Measurements from ENCODE around the gene TMEM51.

Gene TMEM51

DNA sequence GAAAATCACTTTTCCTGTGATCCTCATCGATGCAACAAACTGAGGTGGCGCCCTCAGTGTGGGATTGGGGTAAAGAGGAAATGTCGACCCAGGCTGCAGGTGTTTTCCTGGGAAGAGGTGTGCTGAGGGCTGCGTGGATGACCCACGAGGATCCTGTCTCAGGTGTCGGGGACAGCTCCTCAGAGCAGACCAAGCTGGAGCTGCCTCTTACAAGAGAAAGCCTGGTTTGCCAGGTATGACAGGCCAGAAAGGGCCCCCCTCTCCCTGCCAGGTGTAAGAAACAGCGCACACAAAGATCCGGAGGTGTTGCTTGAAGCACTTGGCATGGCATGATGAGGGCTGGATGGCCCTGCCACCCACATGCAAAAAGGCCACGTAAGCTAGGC lies 106.1 kb downstream of the TMEM51 start:
- DNase-seq (ENCODE audit: extremely low spot score, insufficient read length, low read depth) (no peak), FAIRE-seq (no peak)

GRCh38 chr1:15260418-15261154 lies 107.0 kb downstream of the TMEM51 start:
- DNase-seq (ENCODE audit: extremely low spot score, insufficient read length, low read depth) (no peak), FAIRE-seq (no peak)

- FAIRE-seq: no peak
- no peak for DNase-seq (ENCODE audit: extremely low spot score, insufficient read length, low read depth)
These were observed 107.8 kb downstream of the TMEM51 start for GRCh38 chr1:15261155-15262002.

DNA sequence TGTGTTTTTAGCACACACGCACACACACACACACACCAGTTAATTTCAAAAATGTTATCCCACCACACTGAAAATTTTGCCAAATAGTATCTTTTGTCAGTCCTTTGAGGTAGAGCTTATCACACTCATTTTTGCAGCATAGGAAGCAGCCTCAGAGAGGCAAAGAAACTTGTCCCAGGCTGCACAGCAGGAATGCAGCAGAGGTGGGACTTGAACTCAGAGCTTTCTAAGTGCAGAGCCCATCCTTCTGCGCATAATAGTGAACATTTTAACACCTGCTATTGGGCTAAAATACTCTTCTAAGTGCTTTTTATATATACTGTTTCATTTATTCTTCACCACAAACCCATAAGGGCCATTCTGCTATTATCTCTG lies 108.4 kb downstream of the TMEM51 start:
- no peak for FAIRE-seq
- DNase-seq (ENCODE audit: extremely low spot score, insufficient read length, low read depth): no peak

DNA sequence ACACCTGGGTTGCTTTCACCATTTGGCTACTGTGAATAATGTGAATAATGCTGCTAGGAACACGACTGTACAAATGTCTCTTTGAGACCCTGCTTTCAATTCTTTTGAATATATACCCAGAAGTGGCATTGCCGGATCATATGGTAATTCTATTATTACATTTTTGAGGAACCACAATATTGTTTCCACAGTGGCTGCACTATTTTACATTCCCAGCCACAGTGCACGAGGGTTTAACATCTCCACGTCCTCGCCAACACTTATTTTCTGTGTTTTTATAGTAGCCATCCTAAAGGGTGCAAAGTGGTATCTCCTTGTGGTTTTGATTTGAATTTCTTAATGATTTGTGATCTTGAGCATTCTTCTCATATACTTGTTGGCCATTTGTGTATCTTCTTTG lies 109.2 kb downstream of the TMEM51 start:
- DNase-seq (ENCODE audit: extremely low spot score, insufficient read length, low read depth): no peak
- FAIRE-seq: no peak

GRCh38 chr1:15264769-15265168 lies 111.2 kb downstream of the TMEM51 start:
- FAIRE-seq (no peak), DNase-seq (ENCODE audit: extremely low spot score, insufficient read length, low read depth) (no peak)

Data from GM18507 (cell line).